NCI-H1105 treated with DMSO at 0.1 percent for 48 hours (cell line): ENCODE data around the gene LSAMP.
"Not testable (repeated sequence)": the region's sequence is repeated elsewhere in the genome, so short reads cannot be mapped to it uniquely, and the experiment has no call there.

Source experiments
- DNase-seq: peaks from one replicate; lab custom pipeline; 2025; lab: John Stamatoyannopoulos, UW

LSAMP gene

DNA sequence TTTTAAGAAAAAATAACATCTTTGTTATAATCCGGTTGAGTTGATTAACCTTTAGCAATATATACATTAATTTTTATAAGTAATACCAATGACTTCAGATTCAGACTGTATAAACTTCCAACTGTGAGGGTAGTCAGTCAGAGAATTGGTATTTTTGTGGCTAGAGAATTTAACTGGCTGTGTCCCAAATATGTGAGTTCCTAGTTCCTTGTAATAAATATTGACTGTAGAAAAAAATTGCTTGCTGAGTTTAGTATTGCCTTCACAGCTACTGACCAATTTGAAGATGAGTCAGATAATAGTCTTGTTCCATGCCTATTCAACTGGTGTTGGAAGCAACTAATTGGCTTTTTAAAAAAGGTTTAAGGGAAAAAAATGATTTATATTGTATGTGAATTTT lies 611.2 kb downstream of the LSAMP start:
- DNase-seq, result no peak

DNA sequence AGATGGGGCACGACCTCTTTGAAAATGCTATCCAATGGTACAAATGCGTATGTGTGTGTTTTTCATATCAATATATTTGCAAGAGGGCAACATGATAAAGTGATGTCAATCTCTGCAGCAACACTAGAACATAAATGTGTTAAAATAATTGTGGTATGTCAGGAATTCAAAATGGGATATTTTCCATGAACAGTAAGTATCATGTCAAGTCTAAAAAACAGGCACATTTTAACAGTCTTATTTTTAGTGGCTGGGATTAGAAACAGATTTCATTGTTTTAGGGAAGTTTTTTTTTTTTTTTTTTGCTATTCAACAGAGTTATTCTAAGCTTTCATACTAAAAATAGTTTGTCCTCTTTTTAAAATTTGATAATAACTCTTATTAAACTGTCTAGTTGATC lies 612.2 kb downstream of the LSAMP start:
- no peak for DNase-seq

DNA sequence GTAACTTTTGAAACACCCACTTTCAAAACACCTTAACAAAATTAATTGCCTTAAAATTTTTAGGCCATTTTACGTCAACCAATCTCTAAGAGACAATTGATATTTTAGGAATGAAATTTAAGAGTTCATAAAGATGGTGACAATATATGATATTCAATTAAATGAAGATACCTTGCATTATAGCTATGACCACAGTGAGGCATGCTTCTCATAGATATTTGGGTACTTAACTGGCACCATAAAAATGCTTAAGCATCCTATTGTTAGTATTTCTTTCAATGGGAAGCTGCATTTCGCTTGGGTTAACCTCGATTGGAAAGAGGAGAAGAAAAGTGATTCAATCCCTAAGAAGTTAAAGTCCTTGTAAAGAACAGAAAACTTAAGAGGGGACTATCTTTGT lies 613.0 kb downstream of the LSAMP start:
- DNase-seq, result no peak

GRCh38 chr3:115831864-115832263 lies 613.4 kb downstream of the LSAMP start:
- no peak for DNase-seq

DNA sequence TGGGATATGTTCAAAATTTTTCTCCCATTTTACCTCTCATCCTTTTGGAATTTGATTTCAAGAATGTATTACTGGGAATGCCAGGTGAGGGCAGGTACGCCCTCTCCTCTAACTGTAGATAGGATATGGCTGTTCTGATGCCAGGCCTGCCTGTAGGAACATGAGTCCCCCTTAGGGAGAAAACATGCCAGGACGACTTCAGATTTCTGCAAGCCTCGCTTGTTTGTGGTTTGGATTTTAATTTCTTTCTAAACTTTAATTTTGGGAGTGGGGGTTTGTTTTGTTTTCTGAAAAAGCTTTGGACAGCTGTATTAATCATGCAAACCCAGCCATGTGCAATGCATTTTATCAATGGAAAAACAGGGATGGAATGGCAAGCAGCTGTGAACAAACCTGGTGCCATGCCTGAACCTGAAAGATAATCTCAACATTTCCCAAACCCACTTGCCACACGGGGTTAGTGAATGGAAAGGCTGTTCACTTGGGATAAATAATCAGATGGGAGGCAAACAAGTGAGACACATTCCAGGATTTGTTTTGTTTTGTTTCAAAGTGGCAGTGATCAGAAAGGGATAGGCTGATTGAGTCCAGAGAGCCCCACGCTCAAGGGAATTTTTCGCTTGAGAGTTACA lies 614.4 kb downstream of the LSAMP start:
- no peak for DNase-seq

DNA sequence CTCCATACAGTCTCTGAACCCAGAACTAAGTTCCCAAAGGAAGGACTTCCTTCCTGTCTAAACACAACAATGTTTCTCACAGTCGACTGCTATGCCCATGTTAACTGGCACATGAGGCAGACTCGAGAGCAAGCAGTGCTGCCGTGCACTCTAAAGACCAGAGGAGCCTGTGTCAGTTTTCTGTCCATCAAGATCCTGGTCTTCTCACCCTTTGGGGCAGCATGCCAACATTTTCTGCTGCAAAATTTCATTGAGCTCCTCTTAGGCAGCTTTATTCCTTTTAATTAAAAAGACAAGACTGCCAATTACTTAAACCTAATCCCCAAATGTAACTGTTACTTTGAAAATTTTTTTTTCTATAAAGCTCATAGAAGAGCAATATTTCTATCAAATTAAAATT lies 616.9 kb downstream of the LSAMP start:
- peak; percentile 7 for DNase-seq

GRCh38 chr3:115827495-115827894 lies 617.8 kb downstream of the LSAMP start:
- no peak for DNase-seq

DNA sequence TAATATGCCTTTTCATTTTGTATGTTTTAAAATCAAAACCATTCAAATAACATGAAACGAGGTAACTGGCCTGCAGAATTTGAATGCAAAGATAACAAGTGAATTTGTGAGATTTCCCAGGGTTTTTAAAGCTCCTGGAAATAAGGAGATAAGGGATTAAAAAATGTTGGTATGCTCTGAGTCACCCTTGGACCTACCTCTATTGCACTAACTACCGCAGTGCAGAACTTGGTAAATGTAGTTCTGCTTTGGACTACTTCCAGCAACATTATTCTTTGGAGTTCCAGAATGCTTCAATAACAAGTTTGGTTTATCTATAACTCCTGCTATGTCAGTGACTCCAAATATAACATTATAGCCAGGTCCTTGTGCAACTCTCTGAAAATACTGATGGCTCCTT lies 620.2 kb downstream of the LSAMP start:
- DNase-seq, result no peak

- no peak for DNase-seq
Observed at GRCh38 chr3:115823083-115823482, 622.2 kb downstream of the LSAMP start.

DNA sequence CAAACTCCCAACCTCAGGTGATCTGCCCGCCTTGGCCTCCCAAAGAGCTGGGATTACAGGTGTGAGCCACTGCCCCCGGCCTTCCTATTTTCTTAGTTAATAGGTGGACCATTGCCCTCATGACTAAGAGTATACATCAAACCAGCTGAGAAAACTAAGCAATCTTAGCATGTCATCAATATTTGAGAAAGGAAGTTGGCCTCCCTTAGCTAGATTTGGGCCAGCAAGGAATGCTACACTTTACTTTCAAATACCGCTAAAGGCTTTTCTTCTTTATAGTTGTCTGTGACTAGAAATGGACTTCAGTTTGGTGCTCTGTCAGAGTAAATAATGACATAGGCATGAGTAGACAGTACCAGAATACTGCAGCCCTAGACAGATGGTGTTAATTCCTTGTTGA lies 622.7 kb downstream of the LSAMP start:
- DNase-seq, result no peak

DNA sequence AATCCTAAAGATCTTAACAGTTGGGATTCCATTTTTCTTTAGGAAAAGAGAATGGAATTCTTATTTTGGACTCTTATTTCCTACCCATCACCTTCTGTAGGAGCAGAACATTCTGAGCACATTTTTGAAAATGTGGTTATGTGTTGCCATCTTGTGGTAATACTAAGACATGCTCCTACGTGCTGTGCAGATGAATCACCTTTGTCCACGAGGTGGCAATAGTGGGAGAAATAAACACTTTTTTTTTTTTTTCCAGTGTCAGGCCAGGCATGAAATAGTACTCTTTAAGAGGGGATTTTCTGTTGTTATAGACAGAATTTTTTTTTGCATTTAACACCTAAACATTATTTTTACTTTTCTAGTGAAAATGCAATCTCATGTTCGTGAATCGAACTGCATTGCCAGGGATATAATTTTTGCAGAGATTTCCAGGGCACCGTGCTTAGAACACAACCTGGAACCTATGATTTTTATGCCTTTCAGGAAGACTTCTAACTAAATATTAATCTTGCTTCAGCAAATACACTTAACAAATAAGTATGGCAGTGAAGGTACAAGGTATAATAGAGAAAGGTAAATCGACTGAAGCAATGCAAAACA lies 625.4 kb downstream of the LSAMP start:
- DNase-seq, result peak; percentile 88

DNA sequence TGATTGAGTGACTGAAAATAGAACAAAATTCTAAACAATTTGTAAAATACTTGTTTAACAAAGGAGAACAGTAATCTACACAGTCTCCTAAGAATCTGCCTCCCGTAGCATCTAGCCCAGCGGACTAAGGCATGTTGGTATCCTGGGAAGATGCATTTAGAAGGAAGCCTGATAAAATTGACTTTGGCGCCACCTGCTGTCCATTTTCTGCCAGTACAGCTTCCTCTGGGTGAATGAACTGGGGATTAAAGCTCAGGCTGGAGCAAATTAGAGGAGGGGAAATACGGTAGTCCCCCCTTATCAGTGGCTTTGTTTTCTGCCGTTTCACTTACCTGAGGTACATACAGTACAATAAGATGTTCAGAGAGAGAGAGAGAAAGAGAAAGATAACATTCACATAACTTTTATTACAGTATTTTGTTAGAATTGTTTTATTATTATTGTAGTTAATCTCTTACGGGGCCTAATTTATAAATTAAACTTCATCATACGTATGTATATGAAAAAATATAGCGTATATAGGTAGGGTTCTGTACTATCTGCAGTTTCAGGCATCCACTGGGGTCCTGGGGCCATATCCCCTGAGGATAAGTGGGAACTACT lies 630.4 kb downstream of the LSAMP start:
- peak; percentile 54 for DNase-seq

GRCh38 chr3:115814006-115814405 lies 631.3 kb downstream of the LSAMP start:
- DNase-seq, result no peak

DNA sequence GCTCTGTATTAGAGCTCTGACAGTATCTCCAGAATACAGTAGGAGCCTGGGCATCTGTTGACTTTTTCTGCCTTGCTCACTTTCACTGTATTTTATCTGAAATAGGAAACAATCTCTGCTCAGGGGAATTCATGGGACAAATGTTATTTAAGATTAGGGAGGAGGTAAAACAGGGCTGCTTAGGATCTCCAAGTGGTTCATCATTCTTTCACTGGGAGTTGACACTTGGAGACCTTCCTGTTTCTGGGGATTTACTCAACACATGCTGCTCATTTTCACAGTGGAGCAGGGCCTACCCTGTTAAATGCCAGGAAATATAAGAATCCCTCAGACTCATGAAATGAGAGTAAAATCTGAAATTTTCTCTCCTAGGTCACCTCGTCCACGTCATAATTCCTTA lies 636.5 kb downstream of the LSAMP start:
- no peak for DNase-seq

DNA sequence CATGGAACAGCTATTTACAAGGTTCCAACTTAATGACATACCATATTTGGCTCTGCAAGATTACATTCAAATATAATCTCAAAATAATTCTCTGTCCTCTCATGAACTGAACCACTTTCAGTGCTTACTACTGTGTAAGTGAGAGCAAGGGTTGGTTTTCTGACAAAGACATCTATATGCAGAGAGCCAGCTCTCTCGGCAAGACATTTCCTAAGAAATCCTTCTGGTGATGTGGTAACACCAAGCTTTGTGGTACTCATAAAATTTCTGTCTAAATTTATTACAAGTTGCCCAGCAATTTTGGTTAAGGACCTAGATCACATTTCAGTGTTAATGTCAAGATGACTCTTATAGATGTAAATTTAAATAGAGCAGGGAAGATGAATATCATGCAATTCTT lies 637.0 kb downstream of the LSAMP start:
- DNase-seq, result no peak

DNA sequence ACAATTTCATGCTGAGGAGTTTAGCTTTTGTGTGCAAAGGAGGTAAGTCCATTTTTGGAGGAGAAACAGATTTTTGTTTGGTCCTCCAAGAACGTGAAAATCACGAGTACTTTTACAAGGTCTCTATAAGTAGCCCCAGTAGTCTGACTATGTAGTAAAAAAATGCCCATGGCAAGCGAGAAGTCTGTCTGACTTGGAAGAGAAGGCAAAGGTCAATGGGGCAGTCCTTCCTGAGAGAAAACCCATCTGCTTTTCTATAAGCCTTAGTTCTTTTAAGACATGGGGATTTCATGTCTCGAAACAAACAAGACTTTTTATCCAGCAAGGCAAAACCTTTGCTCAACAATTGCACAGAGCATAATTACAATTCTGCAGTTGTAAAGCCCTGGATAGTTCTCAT lies 638.8 kb downstream of the LSAMP start:
- no peak for DNase-seq

GRCh38 chr3:115805520-115805919 lies 639.8 kb downstream of the LSAMP start:
- DNase-seq, result no peak

DNA sequence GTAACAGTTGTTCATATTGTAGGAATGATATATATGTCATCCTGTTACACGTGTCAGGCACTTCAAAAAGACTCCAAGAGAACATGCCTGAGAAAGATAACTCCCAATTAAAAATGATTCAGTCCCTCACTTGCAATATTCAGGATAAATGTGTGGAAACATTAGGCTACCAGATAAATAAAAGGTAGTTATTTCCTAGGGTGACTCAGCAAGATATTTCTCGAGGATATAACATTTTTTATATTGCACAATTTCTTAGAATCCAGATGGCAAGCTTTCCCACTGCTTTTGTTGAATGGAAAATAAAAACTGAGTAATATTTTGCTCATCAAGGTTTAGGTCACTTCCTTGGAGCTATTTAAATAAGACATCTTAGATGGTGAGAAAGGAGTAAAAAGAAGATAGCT lies 640.6 kb downstream of the LSAMP start:
- no peak for DNase-seq

DNA sequence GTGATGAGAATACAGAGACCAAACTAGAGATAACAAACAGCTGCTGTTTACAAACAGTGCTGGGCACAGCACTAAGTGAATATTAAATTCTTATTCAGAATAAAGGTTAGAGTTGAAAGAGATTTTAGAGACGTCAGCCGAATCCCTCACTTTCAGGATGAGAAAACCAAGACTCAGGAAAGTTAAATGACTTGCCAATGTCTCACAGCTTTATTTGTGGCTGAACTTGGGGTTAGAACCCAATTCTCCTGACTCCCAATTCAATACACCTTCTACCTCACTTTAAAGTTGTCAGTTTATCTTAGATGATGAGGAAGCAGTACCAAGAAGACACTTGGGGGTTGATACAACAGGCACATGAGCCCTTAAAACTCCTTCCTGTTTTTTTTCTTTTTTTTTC lies 641.1 kb downstream of the LSAMP start:
- DNase-seq, result no peak

- no peak for DNase-seq
Observed at GRCh38 chr3:115803661-115804060, 641.6 kb downstream of the LSAMP start.

DNA sequence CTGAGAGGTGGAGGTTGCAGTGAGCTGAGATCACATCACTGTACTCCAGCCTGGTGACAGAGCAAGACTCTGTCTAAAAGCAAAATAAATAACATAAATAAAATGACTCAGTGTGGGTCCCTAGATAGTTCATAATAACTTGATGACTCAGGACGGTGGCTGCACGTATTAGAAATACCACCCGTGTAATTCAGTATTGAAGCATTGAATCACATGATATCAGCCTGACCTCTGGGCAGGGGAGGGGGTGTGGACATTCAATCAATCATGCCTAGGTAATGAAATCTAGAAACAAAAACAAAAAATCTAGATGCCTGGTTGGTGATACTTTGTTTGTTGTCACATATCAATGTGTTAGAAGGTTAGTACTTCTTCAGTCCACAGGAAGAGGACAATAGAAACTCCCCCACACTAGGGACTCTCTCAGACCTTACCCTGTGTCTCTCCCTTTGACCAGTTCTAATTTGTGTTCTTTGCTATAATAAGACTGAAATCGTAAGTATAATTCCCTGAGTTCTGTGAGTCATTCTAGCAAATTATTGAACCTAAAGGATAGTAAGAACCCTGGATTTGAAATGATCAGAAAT lies 644.7 kb downstream of the LSAMP start:
- DNase-seq, result no peak

DNA sequence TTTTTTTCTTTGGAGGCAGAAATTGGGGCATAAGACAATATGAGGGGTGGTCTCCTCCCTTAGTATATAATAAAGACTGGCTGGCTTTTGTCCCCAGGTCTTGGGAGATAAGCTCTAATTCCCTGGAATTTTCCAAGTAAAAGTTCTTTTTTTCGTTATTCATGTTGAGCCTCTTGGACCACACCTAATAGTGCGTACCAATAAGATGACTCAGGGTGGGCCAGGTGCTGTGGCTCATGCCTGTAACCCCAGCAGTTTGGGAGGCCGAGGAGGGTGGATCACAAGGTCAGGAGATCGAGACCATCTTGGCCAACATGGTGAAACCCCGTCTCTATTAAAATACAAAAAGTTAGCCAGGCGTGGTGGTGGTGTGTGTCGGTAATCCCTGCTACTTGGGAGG lies 645.2 kb downstream of the LSAMP start:
- not testable (repeated sequence) for DNase-seq

GRCh38 chr3:115792206-115792955 lies 652.9 kb downstream of the LSAMP start:
- no peak for DNase-seq
